GM23248 (cell line): ENCODE results near the gene ST8SIA4.

Experiments used
- EZH2 ChIP-seq: fragments of 200-600 bp; sonication (generic); IDR thresholded peaks from 2 replicates; pipeline ENCODE4 v1.6.1; 2018; ENCODE audit warnings: antibody characterized with exemption, mild to moderate bottlenecking; ENCODE audit not compliant: insufficient read depth, poor library complexity, severe bottlenecking
- EZH2phosphoT487 ChIP-seq: fragments of 200-600 bp; sonication (generic); IDR thresholded peaks from 2 replicates; pipeline ENCODE4 v1.6.1; 2018; ENCODE audit warnings: antibody characterized with exemption, moderate library complexity, mild to moderate bottlenecking, low read depth; ENCODE audit not compliant: insufficient read depth

DNA sequence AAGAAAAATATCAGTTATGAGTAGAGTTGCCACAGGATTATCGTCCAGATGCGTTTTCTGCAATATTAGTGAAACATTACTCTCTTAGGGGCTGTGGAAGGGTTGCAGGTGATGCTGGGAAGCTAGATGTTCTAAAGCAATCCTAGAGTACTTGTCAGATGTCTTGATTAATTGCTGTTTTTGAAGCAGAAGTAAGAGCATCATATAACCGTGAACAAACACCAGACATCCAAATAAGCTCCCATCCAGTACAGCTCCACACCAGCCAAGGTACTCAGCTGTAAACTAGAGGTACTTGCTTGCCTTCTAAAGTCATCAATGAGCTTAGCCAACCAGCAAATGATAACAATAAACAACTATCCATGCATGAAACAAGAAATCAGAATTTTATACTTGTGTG is 131.1 kb downstream of the ST8SIA4 start:
- TF ChIP-seq EZH2, result no peak
- no peak for TF ChIP-seq EZH2phosphoT487
